Measurements from ENCODE around the gene WNT9A.

WNT9A gene

GRCh38 chr1:227894831-227895451 is 52.8 kb downstream of the WNT9A start:
- peak; percentile 18 for DNase-seq

GRCh38 chr1:227893949-227894721 is 53.6 kb downstream of the WNT9A start:
- DNase-seq: peak; percentile 17

DNA sequence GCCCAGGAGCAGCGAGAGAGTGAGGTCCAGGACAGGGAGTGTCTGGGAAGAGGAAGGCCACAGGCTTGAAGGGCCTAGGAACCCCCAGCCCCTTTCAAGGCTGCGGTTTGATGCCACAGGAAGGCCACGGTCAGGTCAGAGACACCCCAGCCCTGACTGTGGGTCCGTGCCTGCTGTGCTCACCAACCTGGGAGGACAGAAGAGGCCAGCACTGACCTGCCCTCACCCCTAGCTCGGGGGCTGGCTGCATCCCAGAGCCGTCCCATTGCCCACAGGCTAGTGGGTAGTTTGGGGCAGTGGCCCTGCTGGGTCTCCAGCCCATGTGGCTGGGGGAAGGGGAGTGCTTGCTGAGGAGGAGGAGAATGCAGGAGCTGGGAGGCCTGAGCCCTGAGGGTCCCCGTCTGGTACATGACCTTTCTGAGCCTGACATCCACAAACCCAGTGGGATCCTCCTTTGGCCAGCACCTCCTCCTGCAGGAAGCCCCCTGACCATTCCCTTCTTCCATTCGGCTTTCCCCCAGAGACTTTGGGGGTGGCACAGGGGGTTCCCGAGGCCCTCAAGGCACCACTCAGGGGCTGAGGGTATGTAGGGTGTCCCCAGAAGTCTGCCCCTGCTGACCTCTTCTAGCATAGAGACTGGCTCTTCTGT is 54.3 kb downstream of the WNT9A start:
- peak; percentile 14 for DNase-seq

DNA sequence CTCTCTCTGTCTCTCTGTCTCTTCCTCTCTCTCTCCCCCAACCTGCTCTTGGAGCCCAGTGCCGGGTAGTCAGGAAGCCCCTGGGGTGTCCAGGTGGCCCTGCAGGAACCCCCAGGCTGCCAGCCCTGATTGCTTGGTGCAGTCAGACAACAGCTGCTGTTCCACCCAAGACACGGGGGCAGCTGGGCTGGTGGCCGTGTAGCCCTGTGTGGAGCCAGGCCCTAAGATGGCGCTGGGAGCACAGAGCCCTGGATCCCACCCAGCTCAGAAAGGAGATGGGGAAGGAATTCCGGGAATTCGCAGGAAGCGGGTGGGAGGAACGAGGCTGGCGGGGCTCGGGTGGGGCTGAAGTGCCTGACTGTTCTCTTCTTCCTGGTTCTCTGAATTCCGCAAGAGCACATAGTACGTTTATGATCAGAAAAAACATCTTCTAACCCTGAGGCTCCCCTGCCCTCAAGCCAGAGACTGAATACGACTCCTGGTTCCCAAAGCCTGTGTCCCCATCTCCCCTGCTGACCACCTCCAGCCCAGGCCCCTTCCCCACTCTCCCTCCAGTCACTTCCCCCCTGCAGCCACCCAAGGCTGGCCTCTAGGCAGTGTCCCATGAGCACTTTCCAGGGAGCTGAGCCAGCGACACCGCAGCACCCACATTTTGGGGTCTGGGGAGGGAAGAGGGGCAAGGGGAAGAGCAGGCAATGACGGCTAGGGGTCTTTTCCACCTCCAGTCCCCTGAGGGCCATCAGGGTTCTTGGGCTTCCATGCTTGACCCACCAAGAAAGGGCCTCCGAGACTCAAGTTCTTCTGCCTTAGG is 55.0 kb downstream of the WNT9A start:
- peak; percentile 16 for DNase-seq

GRCh38 chr1:227891955-227892488 is 55.7 kb downstream of the WNT9A start:
- peak; percentile 14 for DNase-seq

- peak; percentile 20 for DNase-seq
Observed at GRCh38 chr1:227891223-227891954, 56.3 kb downstream of the WNT9A start.

DNA sequence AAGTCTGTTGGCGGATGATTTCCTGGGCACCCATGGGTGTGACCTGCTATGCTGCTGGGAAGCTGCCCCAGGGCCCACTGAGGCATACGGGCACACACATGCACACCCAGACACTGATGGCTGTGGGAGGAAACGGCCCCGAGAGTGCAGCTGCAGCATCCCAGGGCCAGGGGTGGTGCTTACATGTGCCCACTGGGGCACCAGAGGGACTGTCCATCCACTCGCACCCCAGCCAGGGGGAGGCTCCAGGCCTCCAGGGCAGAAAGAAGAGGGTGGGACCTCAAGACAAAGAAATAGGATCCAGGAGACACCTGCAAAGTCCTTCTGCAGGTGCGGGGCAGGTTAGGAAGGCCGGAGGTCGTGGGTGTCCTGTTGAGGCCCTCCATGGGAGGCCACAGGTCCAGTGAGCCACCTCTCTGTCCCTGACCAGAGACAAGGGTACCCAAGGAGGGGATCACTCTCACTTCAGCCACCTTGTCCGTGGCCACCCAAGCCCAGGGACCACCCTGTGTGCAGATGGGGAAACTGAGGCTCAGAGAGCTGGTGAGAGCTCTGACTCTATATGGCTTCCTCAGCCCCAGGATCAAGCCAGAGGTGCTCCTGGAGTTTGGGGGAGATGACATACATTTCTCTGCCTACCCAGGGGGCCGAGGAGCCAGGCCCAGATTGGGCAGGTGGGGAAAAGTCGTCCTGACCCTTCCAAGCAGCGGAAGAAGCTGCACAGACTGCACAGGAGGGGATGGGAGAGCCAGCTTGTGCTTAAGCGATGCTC is 57.1 kb downstream of the WNT9A start:
- peak; percentile 20 for DNase-seq

- peak; percentile 21 for DNase-seq
Observed at GRCh38 chr1:227889863-227890405, 57.8 kb downstream of the WNT9A start.

GRCh38 chr1:227889047-227889862 is 58.5 kb downstream of the WNT9A start:
- DNase-seq: peak; percentile 17

- peak; percentile 22 for DNase-seq
Observed at GRCh38 chr1:227888404-227889046, 59.2 kb downstream of the WNT9A start.

DNA sequence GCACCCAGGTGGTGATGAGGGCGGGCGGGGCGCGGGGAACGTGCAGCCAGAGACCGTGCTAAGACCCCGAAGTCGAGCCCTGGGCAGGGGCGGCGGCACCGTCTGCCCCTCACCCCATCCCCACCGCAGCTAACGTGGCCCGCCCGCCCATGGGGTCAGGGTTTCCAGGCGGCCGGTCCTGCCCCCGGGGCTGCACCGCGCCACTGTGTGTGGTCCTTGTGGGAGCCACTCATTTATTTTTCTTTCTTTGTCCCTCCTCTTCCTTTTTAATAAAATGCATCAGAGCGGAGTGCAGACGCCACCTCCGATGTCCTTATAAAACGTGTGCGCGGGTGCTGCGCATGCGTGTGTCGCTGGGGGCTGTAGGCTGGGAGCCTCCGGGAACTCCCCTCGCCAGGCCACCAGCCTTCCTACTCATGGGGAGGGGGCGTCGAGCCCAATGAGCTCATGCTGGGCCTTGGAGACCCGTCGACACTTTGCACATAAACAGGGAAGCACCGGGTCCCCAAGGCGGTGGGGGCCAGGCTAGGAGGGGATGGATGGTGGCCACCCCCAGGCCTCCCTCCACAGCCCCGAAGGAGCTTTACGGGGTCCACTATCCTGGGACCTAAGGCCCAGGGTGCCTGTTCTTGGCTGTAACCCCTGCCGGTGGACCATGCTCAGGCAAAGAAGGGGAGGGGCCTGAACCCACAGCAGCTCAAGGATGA is 59.9 kb downstream of the WNT9A start:
- DNase-seq: peak; percentile 12

- DNase-seq: peak; percentile 37
Observed at GRCh38 chr1:227886993-227887696, 60.6 kb downstream of the WNT9A start.

DNA sequence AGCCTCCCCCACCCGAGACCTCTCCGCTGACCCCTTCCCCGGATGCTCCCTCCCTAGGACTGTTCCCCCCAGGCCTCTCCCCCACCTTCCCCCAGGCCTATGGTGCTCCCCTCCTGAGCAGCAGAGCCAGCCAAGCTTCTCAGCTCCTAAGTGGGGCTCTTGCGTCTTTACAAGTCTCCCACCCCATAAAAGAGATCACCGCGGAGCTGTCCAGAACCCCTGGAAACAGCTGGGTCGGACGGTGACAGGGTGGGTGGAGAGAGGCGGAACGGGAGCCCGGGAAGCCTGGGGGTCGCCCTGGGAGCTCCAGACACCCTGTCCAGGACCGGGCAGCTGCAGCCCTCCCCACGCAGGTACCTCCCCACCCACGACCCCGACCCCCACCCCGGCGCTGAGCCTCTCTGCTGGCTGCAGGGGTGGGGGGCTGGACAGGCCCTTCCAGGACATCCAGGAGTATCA is 61.2 kb downstream of the WNT9A start:
- peak; percentile 19 for DNase-seq

GRCh38 chr1:227885648-227886502 is 61.9 kb downstream of the WNT9A start:
- DNase-seq: peak; percentile 34

DNA sequence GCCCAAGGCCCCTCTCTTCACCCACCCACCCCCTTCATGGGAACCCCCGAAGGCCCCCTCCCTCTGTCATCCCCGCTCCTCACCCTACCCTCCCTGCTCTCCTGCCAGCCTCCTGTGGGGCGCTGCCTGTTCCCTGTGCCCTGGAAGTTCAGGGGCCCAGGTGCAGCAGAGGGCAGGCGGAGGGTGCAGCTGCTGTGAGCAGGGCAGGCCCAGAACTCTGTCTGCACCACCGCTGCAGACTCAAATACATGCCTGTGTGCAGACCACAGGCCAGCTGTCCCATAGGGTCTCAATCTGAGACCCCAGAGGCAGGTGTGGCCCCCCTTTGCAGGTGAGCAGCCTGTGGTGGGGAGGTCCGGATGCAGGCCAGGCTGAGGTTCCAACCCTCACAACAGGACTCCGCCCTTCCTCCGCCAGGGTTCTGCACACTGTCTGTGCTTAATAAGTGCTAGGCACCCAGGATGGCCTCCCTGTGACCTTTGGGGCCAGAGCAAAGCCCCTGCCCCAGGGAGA is 62.5 kb downstream of the WNT9A start:
- DNase-seq: peak; percentile 37

GRCh38 chr1:227884370-227885134 is 63.2 kb downstream of the WNT9A start:
- peak; percentile 19 for DNase-seq

Data from stimulated activated CD8-positive, alpha-beta memory T cell treated with anti-CD3 and anti-CD28 coated beads, Interleukin-4, amount 100 ng/mL, for 48 hours (primary cell).